ENCODE measurements around the gene ADH7.

The ADH7 gene

DNA sequence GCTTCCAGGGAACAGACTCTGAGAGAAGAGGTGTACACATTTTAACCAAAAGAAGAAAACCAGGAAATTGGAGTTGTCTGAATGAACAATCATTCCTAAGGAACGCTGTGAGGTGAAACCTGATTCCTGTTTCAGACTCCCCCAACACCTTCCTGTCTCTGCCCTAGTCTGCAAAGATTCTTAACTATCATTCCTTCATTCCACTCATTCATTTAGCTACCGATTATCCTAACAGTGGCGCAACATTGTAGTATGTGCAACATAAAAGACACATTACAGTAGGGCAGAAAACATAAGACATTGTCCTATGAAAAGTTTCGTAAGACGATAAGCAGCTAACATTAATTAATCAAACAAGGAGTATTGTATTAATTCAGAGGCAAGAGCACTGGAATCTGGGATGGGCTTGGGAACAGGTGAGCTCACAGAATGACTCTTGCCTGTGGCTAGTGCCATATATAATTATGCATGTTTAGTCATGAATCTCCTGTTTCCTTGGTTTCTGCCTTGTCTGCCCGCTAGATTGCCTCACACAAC lies 23.8 kb upstream of the ADH7 start:
- TF ChIP-seq, protein P1, sequence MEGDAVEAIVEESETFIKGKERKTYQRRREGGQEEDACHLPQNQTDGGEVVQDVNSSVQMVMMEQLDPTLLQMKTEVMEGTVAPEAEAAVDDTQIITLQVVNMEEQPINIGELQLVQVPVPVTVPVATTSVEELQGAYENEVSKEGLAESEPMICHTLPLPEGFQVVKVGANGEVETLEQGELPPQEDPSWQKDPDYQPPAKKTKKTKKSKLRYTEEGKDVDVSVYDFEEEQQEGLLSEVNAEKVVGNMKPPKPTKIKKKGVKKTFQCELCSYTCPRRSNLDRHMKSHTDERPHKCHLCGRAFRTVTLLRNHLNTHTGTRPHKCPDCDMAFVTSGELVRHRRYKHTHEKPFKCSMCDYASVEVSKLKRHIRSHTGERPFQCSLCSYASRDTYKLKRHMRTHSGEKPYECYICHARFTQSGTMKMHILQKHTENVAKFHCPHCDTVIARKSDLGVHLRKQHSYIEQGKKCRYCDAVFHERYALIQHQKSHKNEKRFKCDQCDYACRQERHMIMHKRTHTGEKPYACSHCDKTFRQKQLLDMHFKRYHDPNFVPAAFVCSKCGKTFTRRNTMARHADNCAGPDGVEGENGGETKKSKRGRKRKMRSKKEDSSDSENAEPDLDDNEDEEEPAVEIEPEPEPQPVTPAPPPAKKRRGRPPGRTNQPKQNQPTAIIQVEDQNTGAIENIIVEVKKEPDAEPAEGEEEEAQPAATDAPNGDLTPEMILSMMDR (IDR thresholded peaks at IDR 0.05): no peak
- Histone ChIP-seq H3K27me3 (no peaks in the 10 kb centered on the region), H3K36me3 (no peaks in the 10 kb centered on the region), H3K27ac (no peak overlapping the region), H3K9me3 (no peaks in the 10 kb centered on the region), H3K4me3 (no peak overlapping the region), H3K4me1 (no peaks in the 10 kb centered on the region)
- intact Hi-C loops (cut with DNase I; ENCODE audit: low total_unique reads): no loop called here
- DNase-seq: no peak

DNA sequence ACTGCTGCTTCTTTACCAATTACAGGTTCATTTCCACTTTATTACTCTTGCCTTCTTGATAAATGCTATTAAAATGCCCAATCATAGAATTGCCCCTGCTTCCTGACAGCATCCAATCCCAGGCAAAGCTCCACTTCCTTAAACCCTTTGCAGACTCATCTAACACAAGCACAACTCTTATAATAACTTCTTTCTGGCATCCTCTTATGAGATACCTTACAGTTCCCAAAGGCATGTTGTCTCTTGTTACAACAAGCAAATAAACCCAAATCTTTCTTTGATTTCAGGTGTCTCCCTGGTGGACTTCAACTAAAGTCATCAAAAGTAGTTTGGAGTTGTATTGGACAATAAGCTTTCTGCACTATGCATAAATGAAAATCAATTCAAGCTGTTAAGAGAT lies 22.5 kb upstream of the ADH7 start:
- Histone ChIP-seq H3K36me3 (no peaks in the 10 kb centered on the region), H3K9me3 (peaks cover 0 to 2% (median 0%) of the 10 kb centered on the region in 3 donors), H3K27ac (no peak overlapping the region), H3K27me3 (no peaks in the 10 kb centered on the region), H3K4me1 (no peaks in the 10 kb centered on the region), H3K4me3 (no peak overlapping the region)
- no peak for DNase-seq
- intact Hi-C loops (cut with DNase I; ENCODE audit: low total_unique reads): no loop called here
- TF ChIP-seq, protein P1 (IDR thresholded peaks at IDR 0.05): no peak

- Histone ChIP-seq H3K9me3 (peaks cover 0 to 6% (median under 1%) of the 10 kb centered on the region in 3 donors), H3K27me3 (no peaks in the 10 kb centered on the region), H3K36me3 (no peaks in the 10 kb centered on the region), H3K4me1 (no peaks in the 10 kb centered on the region), H3K27ac (no peak overlapping the region), H3K4me3 (no peak overlapping the region)
- DNase-seq: peak in 1 of 2 donors; percentile 45
- intact Hi-C loops (cut with DNase I; ENCODE audit: low total_unique reads): no loop called here
- TF ChIP-seq, protein P1 (IDR thresholded peaks at IDR 0.05): no peak
Measured at GRCh38 chr4:99457270-99457669, 22.1 kb upstream of the ADH7 start.

DNA sequence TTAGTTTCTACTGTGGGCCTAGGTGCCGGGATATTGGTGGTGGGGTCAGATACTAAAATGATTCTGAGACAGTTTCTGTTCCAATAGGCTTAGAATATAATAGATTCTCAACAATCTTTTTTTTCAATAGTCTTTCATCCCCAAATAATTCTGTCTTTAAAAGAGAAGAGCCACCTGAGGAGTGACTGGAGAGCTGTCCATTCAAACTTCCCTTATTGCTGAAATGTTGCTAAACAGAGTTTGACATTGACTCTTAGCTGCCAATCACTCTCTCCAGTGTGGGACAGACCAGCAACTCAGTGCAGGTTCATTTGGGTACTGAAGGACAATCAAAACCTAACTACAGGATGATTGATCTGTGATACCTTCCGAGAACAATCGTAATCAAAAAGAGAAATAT lies 12.4 kb upstream of the ADH7 start:
- peaks cover 0 to 9% (median 6%) of the 10 kb centered on the region in 3 donors for H3K9me3 ChIP-seq
- no peaks in the 10 kb centered on the region for H3K36me3 ChIP-seq
- TF ChIP-seq, protein P1 (IDR thresholded peaks at IDR 0.05): no peak
- peaks cover 0 to 13% (median 0%) of the 10 kb centered on the region in 4 donors for H3K4me1 ChIP-seq
- no peak for DNase-seq
- no peak overlapping the region for H3K4me3 ChIP-seq
- H3K27ac ChIP-seq: peak overlapping the region in 1 of 2 donors; percentile 30
- intact Hi-C loops (cut with DNase I; ENCODE audit: low total_unique reads): no loop called here
- H3K27me3 ChIP-seq: no peaks in the 10 kb centered on the region

GRCh38 chr4:99447079-99447478 lies 11.9 kb upstream of the ADH7 start:
- Histone ChIP-seq H3K4me3 (no peak overlapping the region), H3K4me1 (peaks cover 0 to 13% (median 0%) of the 10 kb centered on the region in 4 donors), H3K9me3 (peaks cover 0 to 5% (median 4%) of the 10 kb centered on the region in 3 donors), H3K27me3 (no peaks in the 10 kb centered on the region), H3K36me3 (no peaks in the 10 kb centered on the region), H3K27ac (peak overlapping the region in 1 of 2 donors; percentile 30)
- TF ChIP-seq, protein P1 (IDR thresholded peaks at IDR 0.05): no peak
- intact Hi-C loops (cut with DNase I; ENCODE audit: low total_unique reads): no loop called here
- no peak for DNase-seq

DNA sequence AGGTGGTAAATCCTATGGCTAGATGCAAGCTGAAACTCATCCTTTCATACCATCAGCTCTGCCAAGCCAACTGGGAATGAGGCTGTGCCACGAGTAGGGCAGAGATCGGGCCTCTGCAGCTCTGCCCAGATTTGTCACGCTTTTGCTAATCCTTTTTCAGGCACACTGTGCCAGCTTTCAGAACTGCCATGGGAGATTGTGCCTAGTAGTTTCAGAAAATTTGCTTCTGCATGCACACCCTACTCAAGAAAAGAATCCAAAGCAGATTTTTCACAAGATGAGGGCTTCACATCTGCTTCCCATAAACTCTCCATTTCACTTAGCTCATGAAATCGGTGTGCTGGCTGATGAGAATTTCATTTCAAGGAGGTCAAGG lies 3.3 kb upstream of the ADH7 start:
- Histone ChIP-seq H3K36me3 (no peaks in the 10 kb centered on the region), H3K27me3 (no peaks in the 10 kb centered on the region), H3K4me1 (no peaks in the 10 kb centered on the region), H3K4me3 (no peak overlapping the region), H3K27ac (no peak overlapping the region), H3K9me3 (no peaks in the 10 kb centered on the region)
- no peak for DNase-seq
- intact Hi-C loops (cut with DNase I; ENCODE audit: low total_unique reads): no loop called here
- TF ChIP-seq, protein P1 (IDR thresholded peaks at IDR 0.05): no peak
